Activated naive CD4-positive, alpha-beta T cell treated with anti-CD3 and anti-CD28 coated beads for 36 hours (primary cell): ENCODE measurements around the gene CBX4. TPM values are rescaled to one million over a fixed set of nuclear protein-coding genes. Genes with fewer than 3 reads are reported as not detected.

Experiments
- CTCF ChIA-PET: fragments of 350-600 bp; sonication (Branson Sonifier 250); formaldehyde crosslinking; loops from one replicate; lab custom pipeline; 2021; ENCODE audit warnings: antibody characterized with exemption; lab: Charles Lee
- DNase-seq: peaks from one replicate; pipeline ENCODE4 v3.0.0-alpha.2; 2020
- H3K27ac Mint-ChIP-seq: one replicate; pipeline ENCODE4 v1.8.0; 2021; ENCODE audit warnings: mild to moderate bottlenecking, mixed read lengths
- H3K27me3 Mint-ChIP-seq: one replicate; pipeline ENCODE4 v1.8.0; 2021; ENCODE audit warnings: low read depth, mixed read lengths
- H3K36me3 Mint-ChIP-seq: one replicate; pipeline ENCODE4 v1.8.0; 2021; ENCODE audit warnings: low read depth, mixed read lengths
- H3K4me1 Mint-ChIP-seq: one replicate; pipeline ENCODE4 v1.8.0; 2021; ENCODE audit warnings: low read depth, mixed read lengths
- H3K4me3 Mint-ChIP-seq: one replicate; pipeline ENCODE4 v1.8.0; 2021; ENCODE audit warnings: mild to moderate bottlenecking, moderate library complexity, mixed read lengths
- H3K9me3 Mint-ChIP-seq: one replicate; pipeline ENCODE4 v1.8.0; 2021; ENCODE audit warnings: mixed read lengths
- intact Hi-C: fragments of 100-400 bp; cut with micrococcal nuclease; formaldehyde crosslinking; loops from one replicate; pipeline ENCODE4 v1.15.1; 2023
- total RNA-seq, 2 experiments: library from RNA; stranded (reverse); gene quantifications; one replicate each; pipeline ENCODE4 v1.2.3, GENCODE V29; 2021

Gene CBX4
- total RNA-seq, 2 experiments from 2014 or later: 22.7 to 26.3 TPM

GRCh38 chr17:79870540-79870939 lies 31.3 kb upstream of the CBX4 start:
- Mint-ChIP-seq H3K9me3 (no peaks in the 10 kb centered on the region), H3K4me1 (peaks cover 8% of the 10 kb centered on the region), H3K36me3 (no peaks in the 10 kb centered on the region), H3K27ac (no peak overlapping the region), H3K4me3 (no peak overlapping the region), H3K27me3 (peaks cover 2% of the 10 kb centered on the region)
- CTCF ChIA-PET: interaction anchor here (0.6 to 0.7 kb wide), 2 partner anchors 103 to 261 kb away, joined by 3 read pairs; no protein-coding TSS in a partner anchor
- intact Hi-C loops: no loop called here
- no peak for DNase-seq

DNA sequence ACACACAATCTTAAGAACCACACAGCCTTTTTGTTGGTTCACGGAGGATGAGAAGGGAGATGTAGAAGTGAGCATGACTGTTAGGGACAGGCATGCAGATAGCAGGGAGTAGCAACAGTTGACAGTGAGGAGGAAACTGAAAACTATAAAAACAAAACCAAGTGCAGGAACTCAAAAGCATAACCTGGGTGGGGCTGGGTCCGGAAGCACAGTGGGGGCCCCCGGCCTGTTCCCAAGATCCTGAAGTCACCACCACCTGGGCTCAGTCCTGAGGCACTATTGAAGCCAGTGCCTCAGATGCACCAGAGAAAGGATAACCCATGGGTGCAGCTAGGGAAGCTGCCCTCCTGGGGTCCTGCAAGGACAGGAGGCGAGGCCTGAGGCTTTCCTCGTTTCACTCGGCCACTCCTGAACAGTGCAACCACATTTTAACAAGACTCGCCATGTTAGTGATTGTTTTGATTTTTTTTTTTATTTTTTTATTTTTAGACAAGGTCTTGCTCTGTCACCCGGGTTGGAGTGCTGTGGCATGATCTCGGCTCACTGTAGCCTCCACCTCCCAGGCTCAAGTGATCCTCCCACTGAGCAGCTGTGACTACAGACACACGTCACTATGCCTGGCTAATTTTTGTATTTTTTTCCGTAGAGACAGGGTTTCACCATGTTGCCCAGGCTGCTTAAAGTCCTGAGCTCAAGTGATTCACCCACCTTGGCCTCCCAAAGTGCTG lies 27.7 kb upstream of the CBX4 start:
- Mint-ChIP-seq H3K9me3 (no peaks in the 10 kb centered on the region), H3K27ac (no peak overlapping the region), H3K36me3 (no peaks in the 10 kb centered on the region), H3K4me1 (peaks cover 9% of the 10 kb centered on the region), H3K27me3 (peaks cover 13% of the 10 kb centered on the region), H3K4me3 (no peak overlapping the region)
- CTCF ChIA-PET: no interaction called here
- intact Hi-C loops: no loop called here
- DNase-seq: peak; percentile 20

- CTCF ChIA-PET: interaction anchor here (1.0 kb wide), 1 partner anchor 21 kb away, joined by 3 read pairs; no protein-coding TSS in a partner anchor
- Mint-ChIP-seq H3K9me3 (no peaks in the 10 kb centered on the region), H3K27me3 (peaks cover 17% of the 10 kb centered on the region), H3K4me3 (no peak overlapping the region), H3K4me1 (peaks cover 9% of the 10 kb centered on the region), H3K27ac (no peak overlapping the region), H3K36me3 (no peaks in the 10 kb centered on the region)
- DNase-seq: no peak
- intact Hi-C loops: no loop called here
Observed at GRCh38 chr17:79865351-79866210, 26.3 kb upstream of the CBX4 start.

DNA sequence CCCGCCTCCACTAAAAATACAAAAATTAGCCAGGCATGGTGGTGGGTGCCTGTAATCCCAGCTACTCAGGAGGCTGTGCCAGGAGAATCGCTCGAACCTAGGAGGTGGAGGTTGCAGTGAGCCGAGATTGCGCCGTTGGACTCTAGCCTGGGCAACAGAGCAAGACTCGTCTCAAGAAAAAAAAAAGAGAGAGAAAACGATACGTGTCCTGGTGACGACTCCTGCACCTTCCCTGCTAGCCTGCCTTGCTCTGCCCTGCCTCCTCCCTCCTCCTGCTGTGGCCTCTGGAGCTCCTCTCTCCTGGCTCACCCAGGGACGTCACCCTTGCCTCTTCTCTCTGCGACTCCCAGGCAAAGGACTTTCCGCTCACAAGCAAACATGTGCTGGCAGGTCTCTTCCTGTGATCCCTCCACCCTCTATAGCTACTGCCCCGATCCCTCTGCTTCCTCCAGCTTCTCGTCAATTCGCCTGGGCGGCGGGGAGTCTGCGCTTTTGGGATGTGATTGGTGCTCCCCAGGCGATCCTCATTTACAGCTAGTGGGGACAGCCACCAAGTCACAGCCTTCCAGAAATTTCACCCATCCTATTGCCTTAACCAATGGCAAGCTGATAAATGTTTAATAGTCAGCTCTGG lies 25.5 kb upstream of the CBX4 start:
- Mint-ChIP-seq H3K27ac (no peak overlapping the region), H3K9me3 (no peaks in the 10 kb centered on the region), H3K36me3 (no peaks in the 10 kb centered on the region), H3K4me3 (no peak overlapping the region), H3K27me3 (peaks cover 17% of the 10 kb centered on the region), H3K4me1 (peaks cover 9% of the 10 kb centered on the region)
- intact Hi-C loops: no loop called here
- CTCF ChIA-PET: interaction anchor here (0.8 kb wide), 1 partner anchor 22 kb away, joined by 3 read pairs; no protein-coding TSS in a partner anchor
- DNase-seq: no peak

DNA sequence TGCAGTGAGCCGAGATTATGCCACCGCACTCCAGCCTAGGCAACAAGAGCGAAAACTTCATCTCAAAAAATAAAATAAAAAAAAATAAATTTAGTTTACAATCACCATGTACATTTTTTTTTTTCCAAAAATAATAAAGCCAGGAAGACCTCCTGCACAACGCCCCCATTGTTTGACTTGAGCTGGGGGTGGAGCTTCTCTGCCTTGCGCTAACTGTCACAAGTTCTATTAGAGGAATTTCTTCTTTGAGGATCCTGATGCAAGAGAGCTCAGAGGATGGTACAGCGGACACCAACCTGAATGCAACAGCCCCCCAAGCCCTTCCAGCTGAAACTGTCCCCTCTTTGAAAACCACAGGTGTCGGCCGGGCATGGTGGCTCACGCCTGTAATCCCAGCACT lies 24.9 kb upstream of the CBX4 start:
- no peak for DNase-seq
- CTCF ChIA-PET: interaction anchor here (0.6 kb wide), 1 partner anchor 9 kb away, joined by 3 read pairs; no protein-coding TSS in a partner anchor
- H3K9me3 Mint-ChIP-seq: no peaks in the 10 kb centered on the region
- no peaks in the 10 kb centered on the region for H3K36me3 Mint-ChIP-seq
- intact Hi-C loops: no loop called here
- peaks cover 9% of the 10 kb centered on the region for H3K4me1 Mint-ChIP-seq
- H3K27ac Mint-ChIP-seq: no peak overlapping the region
- peaks cover 17% of the 10 kb centered on the region for H3K27me3 Mint-ChIP-seq
- H3K4me3 Mint-ChIP-seq: no peak overlapping the region

DNA sequence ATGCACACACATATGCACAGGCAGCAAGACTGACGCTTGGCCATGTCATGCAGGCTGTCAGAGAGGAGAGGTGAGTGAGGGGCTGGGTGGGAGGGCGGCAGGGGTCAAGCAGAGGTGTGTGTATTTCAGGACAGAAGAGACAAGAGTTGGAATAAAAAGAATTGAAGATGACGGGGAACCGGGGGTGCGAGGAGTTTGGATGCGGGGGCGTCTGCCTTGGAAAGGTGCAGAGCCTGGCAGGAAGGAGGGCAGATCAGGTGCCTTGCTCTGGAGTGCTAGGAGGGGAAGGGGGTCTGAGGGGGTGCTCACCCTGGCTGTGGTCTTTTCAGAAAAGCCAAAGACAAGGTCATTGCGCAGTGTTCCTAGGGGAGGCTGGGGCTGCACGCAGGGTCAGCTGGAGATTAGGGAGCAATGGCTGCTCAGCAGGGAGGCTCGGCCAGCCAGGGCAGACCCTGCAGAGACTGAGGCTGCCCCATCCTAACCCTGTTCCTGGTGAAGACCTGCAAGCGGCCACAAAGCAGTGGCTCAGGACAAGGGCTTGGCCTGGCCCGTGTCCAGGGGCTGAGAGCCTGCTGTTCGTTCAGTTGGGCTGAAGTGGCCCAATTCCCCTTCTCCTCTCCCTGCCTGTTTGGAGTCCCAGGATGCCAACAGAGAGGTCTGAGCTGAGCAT lies 23.7 kb upstream of the CBX4 start:
- H3K9me3 Mint-ChIP-seq: no peaks in the 10 kb centered on the region
- H3K4me1 Mint-ChIP-seq: peaks cover 9% of the 10 kb centered on the region
- intact Hi-C loops: no loop called here
- DNase-seq: no peak
- no peak overlapping the region for H3K27ac Mint-ChIP-seq
- no peaks in the 10 kb centered on the region for H3K36me3 Mint-ChIP-seq
- peaks cover 17% of the 10 kb centered on the region for H3K27me3 Mint-ChIP-seq
- H3K4me3 Mint-ChIP-seq: no peak overlapping the region
- CTCF ChIA-PET: no interaction called here

DNA sequence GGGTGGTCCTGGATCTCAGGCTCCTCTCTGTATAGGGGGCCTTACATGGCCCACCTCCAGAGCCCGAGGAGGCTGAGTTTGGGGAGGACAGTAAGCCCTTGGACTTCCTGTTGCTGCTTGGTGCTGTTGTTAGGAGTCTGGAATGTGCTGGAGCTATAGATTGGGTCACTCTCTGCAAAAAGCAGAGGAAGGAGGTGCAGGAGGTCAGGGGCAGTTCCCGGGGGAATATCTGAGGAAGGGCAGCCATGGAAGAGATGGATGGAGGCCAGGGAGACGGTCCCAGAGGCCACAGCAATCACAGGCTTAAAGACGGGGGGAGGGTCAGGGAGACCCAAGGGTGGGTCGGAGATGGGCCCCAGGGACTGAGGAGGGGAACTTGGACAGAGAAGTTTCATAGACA lies 23.0 kb upstream of the CBX4 start:
- Mint-ChIP-seq H3K4me1 (peaks cover 7% of the 10 kb centered on the region), H3K27me3 (peaks cover 17% of the 10 kb centered on the region), H3K9me3 (no peaks in the 10 kb centered on the region), H3K27ac (no peak overlapping the region), H3K4me3 (no peak overlapping the region), H3K36me3 (no peaks in the 10 kb centered on the region)
- CTCF ChIA-PET: no interaction called here
- DNase-seq: no peak
- intact Hi-C loops: no loop called here

- H3K36me3 Mint-ChIP-seq: no peaks in the 10 kb centered on the region
Observed at GRCh38 chr17:79861413-79862216, 22.4 kb upstream of the CBX4 start.

GRCh38 chr17:79859676-79860615 lies 20.7 kb upstream of the CBX4 start:
- no peak overlapping the region for H3K27ac Mint-ChIP-seq
- no peaks in the 10 kb centered on the region for H3K4me1 Mint-ChIP-seq
- peaks cover 14% of the 10 kb centered on the region for H3K27me3 Mint-ChIP-seq
- DNase-seq: no peak
- CTCF ChIA-PET: no interaction called here
- intact Hi-C loops: no loop called here
- H3K4me3 Mint-ChIP-seq: no peak overlapping the region
- no peaks in the 10 kb centered on the region for H3K9me3 Mint-ChIP-seq
- H3K36me3 Mint-ChIP-seq: no peaks in the 10 kb centered on the region

More at GRCh38 chr17:79861413-79862216, 22.4 kb upstream of the CBX4 start:
- H3K27me3 Mint-ChIP-seq: peaks cover 17% of the 10 kb centered on the region
- CTCF ChIA-PET: no interaction called here
- H3K4me1 Mint-ChIP-seq: peaks cover 5% of the 10 kb centered on the region
- DNase-seq: no peak
- no peaks in the 10 kb centered on the region for H3K9me3 Mint-ChIP-seq
- intact Hi-C loops: no loop called here
- no peak overlapping the region for H3K27ac Mint-ChIP-seq
- H3K4me3 Mint-ChIP-seq: no peak overlapping the region

DNA sequence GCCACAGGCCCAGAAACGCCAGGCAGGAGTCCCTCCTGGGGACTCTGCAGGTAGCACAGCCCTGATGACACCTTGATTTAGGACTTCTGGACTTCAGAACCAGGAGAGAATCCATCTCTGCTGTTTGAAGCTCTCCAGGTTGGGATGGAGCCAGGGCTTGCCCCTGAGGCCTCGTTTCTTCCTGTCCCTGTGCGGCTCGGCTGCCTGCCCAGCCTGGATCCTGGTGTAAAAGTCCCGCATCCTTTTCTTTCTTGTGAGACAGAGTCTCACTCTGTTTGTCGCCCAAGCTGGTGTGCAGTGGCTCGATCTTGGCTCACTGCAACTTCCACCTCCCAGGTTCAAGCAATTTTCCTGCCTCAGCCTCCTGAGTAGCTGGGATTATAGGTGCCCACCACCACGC lies 17.9 kb upstream of the CBX4 start:
- Mint-ChIP-seq H3K27ac (no peak overlapping the region), H3K4me3 (no peak overlapping the region), H3K9me3 (no peaks in the 10 kb centered on the region), H3K36me3 (no peaks in the 10 kb centered on the region), H3K27me3 (peaks cover 4% of the 10 kb centered on the region), H3K4me1 (peaks cover 4% of the 10 kb centered on the region)
- intact Hi-C loops: no loop called here
- CTCF ChIA-PET: interaction anchor here (1.5 kb wide), 1 partner anchor 18 kb away, joined by 3 read pairs; the partner anchor contains the start of gene CBX4
- no peak for DNase-seq
